ENCODE data around the gene ASB5. TPM values are rescaled to one million over a fixed set of nuclear protein-coding genes. Genes with fewer than 3 reads are reported as not detected.

Gene ASB5
- total RNA-seq, 1 donor from 2014 or later = not detected

GRCh38 chr4:176309046-176309445 is 40.0 kb upstream of the ASB5 start:
- Histone ChIP-seq H3K9me3 (ENCODE audit: low read depth) (no peaks in the 10 kb centered on the region), H3K4me3 (no peak overlapping the region), H3K27me3 (no peaks in the 10 kb centered on the region), H3K36me3 (no peaks in the 10 kb centered on the region), H4K20me1 (ENCODE audit: low read depth) (no peaks in the 10 kb centered on the region), H3F3A (ENCODE audit: low read depth) (no peaks in the 10 kb centered on the region), H3K79me2 (ENCODE audit: low read depth) (no peaks in the 10 kb centered on the region), H2AFZ (replicated peaks) (no peak overlapping the region), H3K9ac (no peak overlapping the region), H3K4me2 (no peak overlapping the region), H3K4me1 (peaks cover 2% of the 10 kb centered on the region), H3K27ac (no peak overlapping the region)
- Mint-ChIP-seq H3K27ac (no peak overlapping the region), H3K36me3 (no peaks in the 10 kb centered on the region), H3K9me3 (no peaks in the 10 kb centered on the region), H3K27me3 (ENCODE audit: insufficient read depth, low read depth) (no peaks in the 10 kb centered on the region), H3K4me1 (peaks cover 4% of the 10 kb centered on the region), H3K4me3 (no peak overlapping the region)
- no peak for DNase-seq (ENCODE audit: low spot score)
- TF ChIP-seq EZH2 (IDR thresholded peaks at IDR 0.05) = no peak

- no peaks in the 10 kb centered on the region for H4K20me1 ChIP-seq (ENCODE audit: low read depth)
- no peaks in the 10 kb centered on the region for H3F3A ChIP-seq (ENCODE audit: low read depth)
- H3K27me3 ChIP-seq = no peaks in the 10 kb centered on the region
- no peak overlapping the region for H3K9ac ChIP-seq
- H3K27ac Mint-ChIP-seq = no peak overlapping the region
- H3K79me2 ChIP-seq (ENCODE audit: low read depth) = no peaks in the 10 kb centered on the region
- TF ChIP-seq EZH2phosphoT487 (IDR thresholded peaks at IDR 0.05) (no peak), EZH2 (IDR thresholded peaks at IDR 0.05) (no peak), CTCF (IDR thresholded peaks at IDR 0.05) (no peak)
- no peaks in the 10 kb centered on the region for H3K36me3 Mint-ChIP-seq
- no peaks in the 10 kb centered on the region for H3K4me1 Mint-ChIP-seq
- H3K4me1 ChIP-seq = no peaks in the 10 kb centered on the region
- H3K9me3 ChIP-seq (ENCODE audit: low read depth) = no peaks in the 10 kb centered on the region
- no peak overlapping the region for H3K4me2 ChIP-seq
- no peaks in the 10 kb centered on the region for H3K27me3 Mint-ChIP-seq (ENCODE audit: insufficient read depth, low read depth)
- no peak overlapping the region for H3K4me3 Mint-ChIP-seq
- no peaks in the 10 kb centered on the region for H3K36me3 ChIP-seq
- no peaks in the 10 kb centered on the region for H3K9me3 Mint-ChIP-seq
- DNase-seq (ENCODE audit: low spot score) = no peak
- H3K4me3 ChIP-seq = no peak overlapping the region
- no peak overlapping the region for H2AFZ ChIP-seq (replicated peaks)
- H3K27ac ChIP-seq = no peak overlapping the region
Observed at GRCh38 chr4:176308441-176308840, 39.4 kb upstream of the ASB5 start.

- Mint-ChIP-seq H3K27ac (no peak overlapping the region), H3K36me3 (no peaks in the 10 kb centered on the region)
Observed at GRCh38 chr4:176307666-176307930, 38.6 kb upstream of the ASB5 start.

More at GRCh38 chr4:176307666-176307930, 38.6 kb upstream of the ASB5 start:
- H3K79me2 ChIP-seq (ENCODE audit: low read depth) = no peaks in the 10 kb centered on the region
- TF ChIP-seq CTCF (IDR thresholded peaks at IDR 0.05) (no peak), EZH2 (IDR thresholded peaks at IDR 0.05) (no peak), EZH2phosphoT487 (IDR thresholded peaks at IDR 0.05) (no peak)
- no peaks in the 10 kb centered on the region for H3F3A ChIP-seq (ENCODE audit: low read depth)
- H3K9me3 ChIP-seq (ENCODE audit: low read depth) = no peaks in the 10 kb centered on the region
- no peaks in the 10 kb centered on the region for H3K27me3 ChIP-seq
- no peak overlapping the region for H3K4me3 ChIP-seq
- no peaks in the 10 kb centered on the region for H3K36me3 ChIP-seq
- H4K20me1 ChIP-seq (ENCODE audit: low read depth) = no peaks in the 10 kb centered on the region
- H2AFZ ChIP-seq (replicated peaks) = peak overlapping the region; percentile 45
- DNase-seq (ENCODE audit: low spot score) = no peak
- no peak overlapping the region for H3K27ac ChIP-seq
- no peak overlapping the region for H3K4me2 ChIP-seq
- Mint-ChIP-seq H3K27me3 (ENCODE audit: insufficient read depth, low read depth) (no peaks in the 10 kb centered on the region), H3K9me3 (no peaks in the 10 kb centered on the region), H3K4me3 (no peak overlapping the region), H3K4me1 (no peaks in the 10 kb centered on the region)
- no peaks in the 10 kb centered on the region for H3K4me1 ChIP-seq
- H3K9ac ChIP-seq = no peak overlapping the region
